ENCODE results near the gene ZSCAN12. TPM values are rescaled to one million over a fixed set of nuclear protein-coding genes. Genes with fewer than 3 reads are reported as not detected.

The ZSCAN12 gene
- total and polyA plus RNA-seq, 2 of the 13 experiments (the other 11 are each of a cell fraction or from before 2014, with no cell fraction given) = 2.8 to 8.9 TPM

DNA sequence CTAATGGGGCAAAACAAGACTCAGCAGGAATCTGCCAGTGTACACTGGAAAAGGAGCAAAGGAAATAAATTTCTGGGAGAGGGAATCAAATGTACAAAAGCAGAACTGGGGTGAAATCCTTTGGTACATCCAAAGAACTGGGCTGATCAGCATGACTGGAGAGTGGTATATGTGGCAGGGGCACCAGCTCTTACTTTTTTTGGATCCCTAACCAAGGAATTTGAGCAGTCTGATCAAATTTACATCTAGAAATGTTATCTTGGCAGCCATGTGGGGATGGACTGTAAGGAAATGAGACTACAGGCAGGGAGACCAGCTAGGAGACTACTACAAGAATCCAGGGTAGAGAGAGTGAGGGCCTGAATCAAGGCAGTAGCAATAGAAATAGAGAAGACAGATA is 62.4 kb downstream of the ZSCAN12 start:
- FAIRE-seq (no peak), DNase-seq (ENCODE audit: low spot score) (no peak), ATAC-seq (no peak)
- Histone ChIP-seq H3K36me3 (replicated peaks in 1 of 2; ENCODE audit: control insufficient read depth in 1 of 2, insufficient read depth in 2 of 2, low read length in 2 of 2) (no peaks in the 10 kb centered on the region), H3K4me2 (ENCODE audit: low read depth, low read length) (peak overlapping the region; percentile 87), H2AFZ (ENCODE audit: low read length) (peak overlapping the region; percentile 9), H3K27me3 (ENCODE audit: control insufficient read depth in 1 of 2, insufficient read depth in 2 of 2, low read length in 2 of 2) (no peaks in the 10 kb centered on the region; a peak in 1 of 5 replicates), H3K4me1 (ENCODE audit: insufficient read depth, low read length) (peaks cover 25% of the 10 kb centered on the region), H3K4me3 (replicated peaks in 1 of 3; ENCODE audit: insufficient read depth in 1 of 3, low read depth in 2 of 3, low read length in 3 of 3) (peak overlapping the region; percentile 78 to 94 (median 80)), H3K9me3 (ENCODE audit: low read length) (peaks cover 8% of the 10 kb centered on the region), H3K27ac (ENCODE audit: extremely low read length, insufficient read depth, low read length) (no peak overlapping the region), H3K79me2 (ENCODE audit: insufficient read depth, low read length) (peaks cover 9% of the 10 kb centered on the region), H4K20me1 (ENCODE audit: insufficient read depth, low read length) (no peaks in the 10 kb centered on the region), H3K9ac (ENCODE audit: insufficient read depth, low read depth, low read length) (peak overlapping the region; percentile 88; the same call in 1 of the 2 replicates)
- in situ Hi-C loops (cut with HindIII; ENCODE audit: extremely low pct_ligation_motif_present, low pct_unique_long_range_greater_than_20kb) (no loop called here), intact Hi-C loops (cut with micrococcal nuclease; ENCODE audit: unreplicated experiment) (no loop called here)
- CTCF ChIA-PET (ENCODE audit: low intra/inter-chr PET ratio, low total read pairs) = no interaction called here
- POLR2A ChIA-PET = interaction anchor here (0.7 to 4.9 kb wide), 12 partner anchors 8 to 232 kb away, joined by 3 to 108 read pairs (median 16); partner anchors contain the start of genes ZKSCAN3, ZKSCAN4, ZKSCAN8 and ZSCAN26
- TF ChIP-seq MEF2D (CRISPR knock-in tag; IDR thresholded peaks at IDR 0.05) (0 out of 2 replicates have a peak, but pooled peaks have one; percentile 8), ZNF816 (CRISPR knock-in tag; IDR thresholded peaks at IDR 0.05; ENCODE audit: borderline replicate concordance) (0 out of 2 replicates have a peak, but pooled peaks have one; percentile 15), BRD4 (CRISPR knock-in tag; IDR thresholded peaks at IDR 0.05) (no peak)
- BruUV-seq (replicated peaks) = no TSS peak

DNA sequence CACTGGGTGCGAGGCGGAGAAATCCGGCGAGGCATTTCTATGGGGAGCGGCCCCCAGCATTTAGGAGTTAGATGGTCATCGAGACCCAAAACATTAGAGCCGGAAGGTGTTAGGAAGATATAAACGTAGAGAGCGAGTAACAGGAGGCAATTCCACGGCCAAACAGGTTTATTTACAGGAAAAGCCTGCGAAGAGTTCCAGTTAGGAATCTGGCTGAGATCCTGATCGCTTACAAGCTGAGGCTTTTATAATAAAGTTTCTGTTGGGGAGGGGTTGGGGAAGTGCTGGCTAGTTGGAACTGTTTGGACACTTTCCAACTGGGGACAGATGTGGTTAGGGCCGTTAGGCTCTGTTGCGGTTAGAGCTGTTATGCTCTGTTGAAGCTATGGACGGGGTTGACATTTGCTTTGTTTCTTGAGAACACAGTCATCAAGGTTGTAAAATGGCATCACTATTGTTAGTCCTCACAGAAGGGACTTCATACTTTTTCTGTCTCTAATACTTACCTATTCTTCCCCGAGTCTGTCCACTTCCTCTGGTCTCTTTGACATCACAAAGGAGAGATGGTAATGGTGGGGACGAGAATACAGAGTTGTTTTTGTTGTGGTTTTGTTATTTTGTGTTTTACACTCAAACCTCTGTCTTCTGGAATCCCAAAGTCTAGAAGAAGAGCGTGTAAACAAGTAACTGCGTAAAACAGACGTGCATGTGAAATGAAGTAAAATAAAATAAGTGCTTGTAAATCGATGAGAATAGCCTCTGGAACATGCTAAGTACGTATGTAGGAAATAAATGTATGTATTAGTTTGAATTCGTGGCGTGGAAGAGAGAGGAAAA is 63.0 kb downstream of the ZSCAN12 start:
- in situ Hi-C loops (cut with HindIII; ENCODE audit: extremely low pct_ligation_motif_present, low pct_unique_long_range_greater_than_20kb) = no loop called here
- FAIRE-seq = peak; percentile 36
- Histone ChIP-seq H3K79me2 (ENCODE audit: insufficient read depth, low read length) (peaks cover 9% of the 10 kb centered on the region), H3K9me3 (ENCODE audit: low read length) (peaks cover 8% of the 10 kb centered on the region), H3K4me2 (ENCODE audit: low read depth, low read length) (peak overlapping the region; percentile 87), H2AFZ (ENCODE audit: low read length) (peak overlapping the region; percentile 9), H4K20me1 (ENCODE audit: insufficient read depth, low read length) (no peaks in the 10 kb centered on the region), H3K27ac (ENCODE audit: extremely low read length, insufficient read depth, low read length) (peak overlapping the region; percentile 96), H3K4me3 (replicated peaks in 1 of 3; ENCODE audit: insufficient read depth in 1 of 3, low read depth in 2 of 3, low read length in 3 of 3) (peak overlapping the region; percentile 78 to 94 (median 80)), H3K36me3 (replicated peaks in 1 of 2; ENCODE audit: control insufficient read depth in 1 of 2, insufficient read depth in 2 of 2, low read length in 2 of 2) (no peaks in the 10 kb centered on the region), H3K27me3 (ENCODE audit: control insufficient read depth in 1 of 2, insufficient read depth in 2 of 2, low read length in 2 of 2) (no peaks in the 10 kb centered on the region; a peak in 1 of 5 replicates), H3K9ac (ENCODE audit: insufficient read depth, low read depth, low read length) (peak overlapping the region; percentile 88), H3K4me1 (ENCODE audit: insufficient read depth, low read length) (peaks cover 25% of the 10 kb centered on the region)
- BruUV-seq (replicated peaks) = no TSS peak
- ChIA-PET POLR2A (interaction anchor here (0.6 to 4.9 kb wide), 25 partner anchors 9 to 864 kb away, joined by 3 to 108 read pairs (median 9); partner anchors contain the start of genes PGBD1, ZKSCAN3, ZKSCAN4 and ZKSCAN8), CTCF (ENCODE audit: low intra/inter-chr PET ratio, low total read pairs) (no interaction called here)
- 4% methylated on average over 24 of the region's 24 CpGs for WGBS (ENCODE audit: low lambda C conversion rate)
- peak; percentile 44 for DNase-seq (ENCODE audit: low spot score)
- peak; percentile 38 for ATAC-seq
- intact Hi-C loops (cut with micrococcal nuclease; ENCODE audit: unreplicated experiment) = no loop called here
- TF ChIP-seq FOXK1 (CRISPR knock-in tag; IDR thresholded peaks at IDR 0.05; ENCODE audit: borderline replicate concordance, low read depth) = no peak
- TF ChIP-seq ELF3 (CRISPR knock-in tag; IDR thresholded peaks at IDR 0.05) = no peak
- no peak for TF ChIP-seq NR1H2 (CRISPR knock-in tag; IDR thresholded peaks at IDR 0.05; ENCODE audit: borderline replicate concordance, low read depth)
- TF ChIP-seq ZNF781 (CRISPR knock-in tag; IDR thresholded peaks at IDR 0.05; ENCODE audit: borderline replicate concordance, not compliant biosample characterization) = peak; percentile 9
- no peak for TF ChIP-seq SOX13 (IDR thresholded peaks at IDR 0.05)
- TF ChIP-seq SOX13 (CRISPR knock-in tag; conservative IDR thresholded peaks at IDR 0.05 in 1 of 2, IDR thresholded peaks at IDR 0.05 in 1 of 2) = peak in 1 of 2 experiments; percentile 11; a peak in 1 of 4 replicates
- TF ChIP-seq GZF1 (CRISPR knock-in tag; IDR thresholded peaks at IDR 0.05) = 0 out of 2 replicates have a peak, but pooled peaks have one; percentile 18
- TF ChIP-seq ZNF224 (CRISPR knock-in tag; IDR thresholded peaks at IDR 0.05) = peak; percentile 68; the same call in 1 of the 2 replicates
- TF ChIP-seq ATF1 (CRISPR knock-in tag; IDR thresholded peaks at IDR 0.05) = 0 out of 2 replicates have a peak, but pooled peaks have one; percentile 10
- TF ChIP-seq, protein P1, sequence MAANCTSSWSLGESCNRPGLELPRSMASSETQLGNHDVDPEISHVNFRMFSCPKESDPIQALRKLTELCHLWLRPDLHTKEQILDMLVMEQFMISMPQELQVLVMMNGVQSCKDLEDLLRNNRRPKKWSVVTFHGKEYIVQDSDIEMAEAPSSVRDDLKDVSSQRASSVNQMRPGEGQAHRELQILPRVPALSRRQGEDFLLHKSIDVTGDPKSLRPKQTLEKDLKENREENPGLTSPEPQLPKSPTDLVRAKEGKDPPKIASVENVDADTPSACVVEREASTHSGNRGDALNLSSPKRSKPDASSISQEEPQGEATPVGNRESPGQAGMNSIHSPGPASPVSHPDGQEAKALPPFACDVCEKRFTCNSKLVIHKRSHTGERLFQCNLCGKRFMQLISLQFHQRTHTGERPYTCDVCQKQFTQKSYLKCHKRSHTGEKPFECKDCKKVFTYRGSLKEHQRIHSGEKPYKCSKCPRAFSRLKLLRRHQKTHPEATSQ (CRISPR knock-in tag; IDR thresholded peaks at IDR 0.05; ENCODE audit: borderline replicate concordance) = peak; percentile 6; the same call in 1 of the 2 replicates
- peak; percentile 3; the same call in 1 of the 2 replicates for TF ChIP-seq SMC3 (IDR thresholded peaks at IDR 0.05; ENCODE audit: low read length)
- TF ChIP-seq DNMT3B (CRISPR knock-in tag; conservative IDR thresholded peaks at IDR 0.05) = 0 out of 2 replicates have a peak, but pooled peaks have one; percentile 45
- TF ChIP-seq GABPA (IDR thresholded peaks at IDR 0.05; ENCODE audit: low read depth, low read length) = no peak
- no peak for TF ChIP-seq GABPA (CRISPR knock-in tag; IDR thresholded peaks at IDR 0.05; ENCODE audit: low read depth)

Data from HepG2 (cell line).